ENCODE data around the gene SCGB2A2. TPM values are rescaled to one million over a fixed set of nuclear protein-coding genes. Genes with fewer than 3 reads are reported as not detected.

Gene SCGB2A2
- polyA plus RNA-seq, 1 experiment, result not detected

GRCh38 chr11:62266558-62266957, 3.4 kb upstream of the SCGB2A2 start:
- TF ChIP-seq CTCF (IDR thresholded peaks at IDR 0.05; ENCODE audit: low read depth, low read length), result no peak
- ChIA-PET POLR2A (no interaction called here), CTCF (no interaction called here)

GRCh38 chr11:62267050-62267449, 2.9 kb upstream of the SCGB2A2 start:
- POLR2A ChIA-PET, result no interaction called here
- CTCF ChIA-PET, result no interaction called here
- Histone ChIP-seq H3K27me3 (ENCODE audit: control insufficient read depth, insufficient read depth, low read length) (no peaks in the 10 kb centered on the region), H3K9me3 (ENCODE audit: control insufficient read depth, insufficient read depth, low read length) (no peaks in the 10 kb centered on the region), H3K4me3 (ENCODE audit: low read depth, low read length) (no peak overlapping the region), H3K27ac (ENCODE audit: low read depth, low read length) (no peak overlapping the region)
- no peak for DNase-seq (ENCODE audit: low read depth, low spot score)
- no peak for TF ChIP-seq CTCF (IDR thresholded peaks at IDR 0.05; ENCODE audit: low read depth, low read length)

More at GRCh38 chr11:62266558-62266957, 3.4 kb upstream of the SCGB2A2 start:
- no peak for DNase-seq (ENCODE audit: low read depth, low spot score)
- Histone ChIP-seq H3K27ac (ENCODE audit: low read depth, low read length) (no peak overlapping the region), H3K4me3 (ENCODE audit: low read depth, low read length) (no peak overlapping the region), H3K27me3 (ENCODE audit: control insufficient read depth, insufficient read depth, low read length) (no peaks in the 10 kb centered on the region), H3K9me3 (ENCODE audit: control insufficient read depth, insufficient read depth, low read length) (no peaks in the 10 kb centered on the region)

GRCh38 chr11:62267576-62267975, 2.4 kb upstream of the SCGB2A2 start:
- CTCF ChIA-PET, result interaction anchor here (0.6 kb wide), 1 partner anchor 19 kb away, joined by 4 read pairs; no protein-coding TSS in a partner anchor
- Histone ChIP-seq H3K27ac (ENCODE audit: low read depth, low read length) (no peak overlapping the region), H3K9me3 (ENCODE audit: control insufficient read depth, insufficient read depth, low read length) (no peaks in the 10 kb centered on the region), H3K4me3 (ENCODE audit: low read depth, low read length) (no peak overlapping the region), H3K27me3 (ENCODE audit: control insufficient read depth, insufficient read depth, low read length) (no peaks in the 10 kb centered on the region)
- TF ChIP-seq CTCF (IDR thresholded peaks at IDR 0.05; ENCODE audit: low read depth, low read length), result no peak
- POLR2A ChIA-PET, result no interaction called here
- no peak for DNase-seq (ENCODE audit: low read depth, low spot score)

DNA sequence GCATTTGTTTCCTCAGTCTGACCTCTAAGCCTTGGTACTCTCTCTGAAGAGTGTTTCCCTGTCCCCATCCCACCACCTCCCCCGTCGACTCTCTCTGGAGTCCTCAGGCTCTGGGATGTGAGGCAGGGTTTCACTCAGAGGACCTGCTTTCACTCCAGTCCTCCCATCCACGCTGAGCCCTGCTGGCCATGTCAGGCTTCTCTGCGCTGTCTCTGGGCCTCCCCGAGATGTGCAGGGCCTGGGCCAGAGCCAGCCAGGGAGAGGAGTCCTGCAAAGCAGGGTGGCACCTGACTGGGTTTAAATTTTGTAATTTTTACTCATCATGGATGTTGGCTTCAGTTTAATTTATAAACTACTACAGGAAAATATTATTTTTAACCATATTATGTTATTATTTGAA, 3.3 kb downstream of the SCGB2A2 start:
- ChIA-PET POLR2A (no interaction called here), CTCF (no interaction called here)
- no peak for TF ChIP-seq CTCF (IDR thresholded peaks at IDR 0.05; ENCODE audit: low read depth, low read length)
- DNase-seq (ENCODE audit: low read depth, low spot score), result no peak
- H3K9me3 ChIP-seq (ENCODE audit: control insufficient read depth, insufficient read depth, low read length), result no peaks in the 10 kb centered on the region
- H3K27ac ChIP-seq (ENCODE audit: low read depth, low read length), result no peak overlapping the region
- peaks cover 2% of the 10 kb centered on the region for H3K27me3 ChIP-seq (ENCODE audit: control insufficient read depth, insufficient read depth, low read length)
- no peak overlapping the region for H3K4me3 ChIP-seq (ENCODE audit: low read depth, low read length)

GRCh38 chr11:62273789-62274275, 3.9 kb downstream of the SCGB2A2 start:
- H3K9me3 ChIP-seq (ENCODE audit: control insufficient read depth, insufficient read depth, low read length), result no peaks in the 10 kb centered on the region
- no peak for DNase-seq (ENCODE audit: low read depth, low spot score)
- H3K27me3 ChIP-seq (ENCODE audit: control insufficient read depth, insufficient read depth, low read length), result peaks cover 2% of the 10 kb centered on the region
- no peak overlapping the region for H3K4me3 ChIP-seq (ENCODE audit: low read depth, low read length)
- ChIA-PET CTCF (no interaction called here), POLR2A (no interaction called here)
- no peak overlapping the region for H3K27ac ChIP-seq (ENCODE audit: low read depth, low read length)
- TF ChIP-seq CTCF (IDR thresholded peaks at IDR 0.05; ENCODE audit: low read depth, low read length), result no peak
